OCI-LY7 (cell line): ENCODE measurements around the gene PDCD2L.

ENCODE experiments used
- EZH2phosphoT487 ChIP-seq: fragments of 200-600 bp; sonication (generic); IDR thresholded peaks from 2 replicates; pipeline ENCODE4 v1.6.1; 2018; ENCODE audit warnings: low read depth, borderline replicate concordance, mild to moderate bottlenecking, mixed run types, antibody characterized with exemption, low read length, moderate library complexity, mixed read lengths
- TF ChIP-seq, protein P1 (sequence below): fragments of 200-600 bp; sonication (generic); conservative IDR thresholded peaks from 2 replicates; pipeline ENCODE4 v1.5.1; 2014; ENCODE audit warnings: mild to moderate bottlenecking, antibody characterized with exemption, low read length, moderate library complexity, mixed read lengths

DNA sequence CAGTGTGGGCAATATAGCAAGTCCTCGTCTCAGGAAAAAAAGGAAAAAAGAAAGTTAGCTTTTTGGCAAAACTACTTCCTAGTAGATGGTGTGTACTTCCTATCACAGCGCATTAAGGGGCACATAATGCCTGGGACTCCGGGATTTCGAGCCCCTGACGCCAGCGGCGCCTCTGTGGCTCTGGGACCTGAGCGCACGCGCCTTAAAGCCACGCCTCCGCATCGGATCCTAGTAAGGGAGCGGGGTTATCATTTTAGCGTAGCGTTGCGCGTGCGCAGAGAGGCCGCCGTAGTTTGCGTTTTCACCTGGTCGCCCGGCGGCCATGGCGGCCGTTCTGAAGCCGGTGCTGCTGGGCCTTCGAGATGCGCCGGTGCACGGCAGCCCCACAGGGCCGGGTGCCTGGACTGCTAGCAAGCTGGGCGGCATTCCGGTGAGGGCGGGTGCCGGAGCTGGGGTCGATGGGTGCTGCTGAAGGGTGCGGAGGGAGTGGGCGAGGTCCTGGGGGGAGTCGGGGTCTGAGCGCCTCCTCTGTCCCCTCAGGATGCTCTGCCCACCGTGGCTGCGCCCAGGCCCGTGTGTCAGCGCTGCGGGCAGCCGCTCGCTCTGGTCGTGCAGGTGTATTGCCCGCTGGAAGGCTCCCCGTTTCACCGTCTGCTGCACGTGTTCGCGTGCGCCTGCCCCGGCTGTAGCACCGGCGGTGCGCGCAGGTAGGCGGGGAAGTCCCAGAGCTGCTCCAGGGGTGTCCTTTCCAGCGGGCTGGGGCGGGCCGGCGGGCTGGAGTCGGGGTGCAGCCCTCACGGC lies at the start of gene PDCD2L:
- TF ChIP-seq, protein P1, sequence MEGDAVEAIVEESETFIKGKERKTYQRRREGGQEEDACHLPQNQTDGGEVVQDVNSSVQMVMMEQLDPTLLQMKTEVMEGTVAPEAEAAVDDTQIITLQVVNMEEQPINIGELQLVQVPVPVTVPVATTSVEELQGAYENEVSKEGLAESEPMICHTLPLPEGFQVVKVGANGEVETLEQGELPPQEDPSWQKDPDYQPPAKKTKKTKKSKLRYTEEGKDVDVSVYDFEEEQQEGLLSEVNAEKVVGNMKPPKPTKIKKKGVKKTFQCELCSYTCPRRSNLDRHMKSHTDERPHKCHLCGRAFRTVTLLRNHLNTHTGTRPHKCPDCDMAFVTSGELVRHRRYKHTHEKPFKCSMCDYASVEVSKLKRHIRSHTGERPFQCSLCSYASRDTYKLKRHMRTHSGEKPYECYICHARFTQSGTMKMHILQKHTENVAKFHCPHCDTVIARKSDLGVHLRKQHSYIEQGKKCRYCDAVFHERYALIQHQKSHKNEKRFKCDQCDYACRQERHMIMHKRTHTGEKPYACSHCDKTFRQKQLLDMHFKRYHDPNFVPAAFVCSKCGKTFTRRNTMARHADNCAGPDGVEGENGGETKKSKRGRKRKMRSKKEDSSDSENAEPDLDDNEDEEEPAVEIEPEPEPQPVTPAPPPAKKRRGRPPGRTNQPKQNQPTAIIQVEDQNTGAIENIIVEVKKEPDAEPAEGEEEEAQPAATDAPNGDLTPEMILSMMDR: no peak
- no peak for TF ChIP-seq EZH2phosphoT487
